GM12878 (cell line): ENCODE measurements around the gene DHX34. TPM values are rescaled to one million over a fixed set of nuclear protein-coding genes. Genes with fewer than 3 reads are reported as not detected.

ENCODE experiments used
- ATAC-seq: fragments of 200-7000 bp; cut with Tn5 transposase; 3 replicates; pipeline ENCODE4 v1.9.1; 2020; ENCODE audit warnings: mild to moderate bottlenecking, moderate library complexity
- BruUV-seq: library from RNA; stranded (reverse); fragments of 400-500 nt; replicated peaks from 2 replicates; lab custom pipeline; 2021; lab: Mats Ljungman, UMichigan
- CTCF ChIA-PET: fragments of 300-600 bp; sonication (Branson Sonifier 250); formaldehyde crosslinking; extraction: SDS; loops from one replicate; lab custom pipeline; 2021; ENCODE audit warnings: inconsistent platforms; lab: Yijun Ruan, JAX
- POLR2A ChIA-PET: fragments of 350-600 bp; formaldehyde crosslinking; extraction: SDS; loops from one replicate; lab custom pipeline; 2021; ENCODE audit warnings: inconsistent platforms; lab: Charles Lee
- RAD21 ChIA-PET: fragments of 300-600 bp; sonication (Branson Sonifier 250); formaldehyde crosslinking; loops from one replicate; lab custom pipeline; 2023; ENCODE audit warnings: antibody characterized with exemption; ENCODE audit not compliant: unreplicated experiment; lab: Charles Lee
- SMC1A ChIA-PET: fragments of 300-600 bp; sonication (Branson Sonifier 250); formaldehyde crosslinking; loops from one replicate; lab custom pipeline; 2023; ENCODE audit not compliant: unreplicated experiment, uncharacterized antibody; lab: Charles Lee
- DNase-seq: peaks from one replicate; pipeline ENCODE4 v3.0.0-alpha.2; 2011; ENCODE audit warnings: low read depth, low spot score
- FAIRE-seq: peaks from 3 replicates; lab custom pipeline; 2011; peaks lifted over from hg19 to GRCh38; lab: Jason Lieb, UNC
- H2AFZ ChIP-seq: 2 replicates; pipeline ENCODE4 v1.6.0; 2011; ENCODE audit warnings: low read depth, low read length, control low read depth; ENCODE audit not compliant: control insufficient read depth
- H3K27ac ChIP-seq: 2 replicates; pipeline ENCODE4 v1.5.1; 2011; ENCODE audit warnings: control low read depth; ENCODE audit not compliant: control insufficient read depth, insufficient read depth
- H3K27me3 ChIP-seq, 2 experiments: replicated peaks in 1 of 2; 2 replicates each; pipeline versions ENCODE4 v1.6.0 to v1.6.1; 2011; ENCODE audit warnings: low read length in 1 of 2; ENCODE audit not compliant: control insufficient read depth in 2 of 2, insufficient read depth in 2 of 2
- H3K36me3 ChIP-seq, 2 experiments: 2 replicates each; pipeline ENCODE4 v1.5.1; 2011; ENCODE audit warnings: low read length in 1 of 2; ENCODE audit not compliant: control insufficient read depth in 2 of 2, insufficient read depth in 2 of 2
- H3K4me1 ChIP-seq: 2 replicates; pipeline ENCODE4 v1.6.1; 2011; ENCODE audit warnings: mild to moderate bottlenecking, low read length, moderate library complexity, mixed read lengths; ENCODE audit not compliant: control insufficient read depth, insufficient read depth
- H3K4me2 ChIP-seq: 2 replicates; pipeline ENCODE4 v1.6.0; 2011; ENCODE audit warnings: control low read depth; ENCODE audit not compliant: control insufficient read depth, insufficient read depth
- H3K4me3 ChIP-seq: fragments of 200-600 bp; sonication (generic); 2 replicates; pipeline ENCODE4 v1.5.1; 2016
- H3K79me2 ChIP-seq: 2 replicates; pipeline ENCODE4 v1.6.0; 2011; ENCODE audit warnings: low read length; ENCODE audit not compliant: control insufficient read depth, insufficient read depth
- H3K9ac ChIP-seq: 2 replicates; pipeline ENCODE4 v1.8.0; 2011; ENCODE audit warnings: low read length, control low read depth, mixed read lengths; ENCODE audit not compliant: control insufficient read depth, insufficient read depth
- H3K9me3 ChIP-seq: replicated peaks from 3 replicates; pipeline ENCODE4 v1.5.1; 2011; ENCODE audit warnings: mild to moderate bottlenecking, low read length; ENCODE audit not compliant: control insufficient read depth, insufficient read depth
- H4K20me1 ChIP-seq: 2 replicates; pipeline ENCODE4 v1.6.0; 2011; ENCODE audit not compliant: control insufficient read depth, insufficient read depth
- BMI1 ChIP-seq: fragments of 450-650 bp; IDR thresholded peaks from 2 replicates; pipeline ENCODE4 v1.6.1; 2016; ENCODE audit warnings: mild to moderate bottlenecking, moderate library complexity, borderline replicate concordance
- CREB1 ChIP-seq: IDR thresholded peaks from 2 replicates; pipeline ENCODE4 v1.6.1; 2012; ENCODE audit warnings: low read depth, mild to moderate bottlenecking, inconsistent platforms
- DPF2 ChIP-seq: fragments of 450-650 bp; IDR thresholded peaks from 2 replicates; pipeline ENCODE4 v1.6.1; 2017; ENCODE audit warnings: mild to moderate bottlenecking
- EZH2 ChIP-seq: IDR thresholded peaks from 2 replicates; pipeline ENCODE4 v1.6.1; 2012; ENCODE audit warnings: low read depth, mild to moderate bottlenecking, control low read depth, inconsistent platforms, low read length, borderline replicate concordance; ENCODE audit not compliant: control insufficient read depth
- HDAC2 ChIP-seq: fragments of 200-600 bp; sonication (generic); IDR thresholded peaks from 2 replicates; pipeline ENCODE4 v1.6.1; 2017
- HDGF ChIP-seq: fragments of 450-650 bp; IDR thresholded peaks from 2 replicates; pipeline ENCODE4 v1.6.1; 2016; ENCODE audit warnings: antibody characterized with exemption
- MTA2 ChIP-seq: fragments of 450-650 bp; IDR thresholded peaks from 2 replicates; pipeline ENCODE4 v1.6.1; 2016; ENCODE audit warnings: low read depth, mild to moderate bottlenecking, moderate library complexity
- NR2F1 ChIP-seq: fragments of 450-650 bp; conservative IDR thresholded peaks from 2 replicates; pipeline ENCODE4 v1.6.1; 2017; ENCODE audit warnings: mild to moderate bottlenecking
- RAD21 ChIP-seq: IDR thresholded peaks from 2 replicates; pipeline ENCODE4 v1.6.1; 2011; ENCODE audit warnings: mild to moderate bottlenecking, low read depth, low read length, moderate library complexity; ENCODE audit not compliant: insufficient read depth
- SIN3A ChIP-seq: IDR thresholded peaks from 2 replicates; pipeline ENCODE4 v1.6.1; 2012; ENCODE audit warnings: low read depth, low read length, improper control_type of control experiment
- SMARCA5 ChIP-seq: fragments of 450-650 bp; IDR thresholded peaks from 2 replicates; pipeline ENCODE4 v1.6.1; 2017; ENCODE audit warnings: mild to moderate bottlenecking
- SMC3 ChIP-seq: IDR thresholded peaks from 2 replicates; pipeline ENCODE4 v1.6.1; 2011; ENCODE audit warnings: low read length, improper control_type of control experiment, borderline replicate concordance
- TCF3 ChIP-seq: IDR thresholded peaks from 2 replicates; pipeline ENCODE4 v1.6.1; 2012; ENCODE audit warnings: low read depth, mild to moderate bottlenecking, low read length, borderline replicate concordance; ENCODE audit not compliant: insufficient read depth
- TCF7 ChIP-seq: IDR thresholded peaks from 2 replicates; pipeline ENCODE4 v1.6.1; 2014; ENCODE audit warnings: antibody characterized with exemption, borderline replicate concordance
- WGBS: methylation state at CpG from one replicate; pipeline ENCODE4 v1.1.6; 2016; ENCODE audit warnings: low lambda C conversion rate; ENCODE audit not compliant: insufficient replicate concordance, insufficient coverage; ENCODE audit errors: missing lambda C conversion rate; 5-methylcytosine and 5-hydroxymethylcytosine counted together
- in situ Hi-C: fragments of 300-500 bp; cut with MboI; formaldehyde crosslinking; loops from 9 replicates; pipeline ENCODE4 v1.14.3; 2018; ENCODE audit warnings: mixed read lengths
- intact Hi-C: fragments of 100-400 bp; cut with micrococcal nuclease; formaldehyde crosslinking; loops from one replicate; pipeline ENCODE4 v1.14.2; 2022; ENCODE audit not compliant: unreplicated experiment
- polyA plus RNA-seq, 11 experiments: library from polyadenylated mRNA; depleted of rRNA in 4 of 11; unstranded in 6 of 11; stranded (reverse) in 5 of 11; fragments of >200 nt; fragmentation: Nextera tagmentation in 4 of 11; fragmentation: Illumina TruSeq in 1 of 11; extraction: Ambion mirVana in 4 of 11; extraction: Trizol in 1 of 11; gene quantifications; 1 replicate in 1 of 11; 2 replicates in 10 of 11; pipeline versions ENCODE4 v1.2.1 to v1.2.3, GENCODE V29; 2011 to 2016; ENCODE audit warnings: inconsistent platforms in 2 of 11, missing spikeins in 2 of 11, low read depth in 1 of 11
- total RNA-seq, 4 experiments: library from RNA; depleted of rRNA in 3 of 4; stranded (reverse); fragments of >200 nt in 3 of 4; fragmentation: Illumina TruSeq in 1 of 4; extraction: Trizol in 1 of 4; gene quantifications; 2 replicates each; pipeline versions ENCODE4 v1.2.1 to v1.2.3, GENCODE V29; 2013 to 2021
- TF ChIP-seq, protein P1 (sequence below): fragments of 450-650 bp; conservative IDR thresholded peaks from 2 replicates; pipeline ENCODE4 v1.6.1; 2017; ENCODE audit warnings: mild to moderate bottlenecking, moderate library complexity
- TF ChIP-seq, protein P2 (sequence below): IDR thresholded peaks from 2 replicates; pipeline ENCODE4 v1.6.1; 2012; ENCODE audit warnings: low read depth, low read length, improper control_type of control experiment
- TF ChIP-seq, protein P3 (sequence below): fragments of 450-650 bp; IDR thresholded peaks from 2 replicates; pipeline ENCODE4 v1.6.1; 2017; ENCODE audit warnings: mild to moderate bottlenecking, moderate library complexity

Gene DHX34
- total and polyA plus RNA-seq, 10 of the 15 experiments (the other 5 are each of a cell fraction or from before 2014, with no cell fraction given), result 0.19 to 16.9 (median 10.5) TPM

DNA sequence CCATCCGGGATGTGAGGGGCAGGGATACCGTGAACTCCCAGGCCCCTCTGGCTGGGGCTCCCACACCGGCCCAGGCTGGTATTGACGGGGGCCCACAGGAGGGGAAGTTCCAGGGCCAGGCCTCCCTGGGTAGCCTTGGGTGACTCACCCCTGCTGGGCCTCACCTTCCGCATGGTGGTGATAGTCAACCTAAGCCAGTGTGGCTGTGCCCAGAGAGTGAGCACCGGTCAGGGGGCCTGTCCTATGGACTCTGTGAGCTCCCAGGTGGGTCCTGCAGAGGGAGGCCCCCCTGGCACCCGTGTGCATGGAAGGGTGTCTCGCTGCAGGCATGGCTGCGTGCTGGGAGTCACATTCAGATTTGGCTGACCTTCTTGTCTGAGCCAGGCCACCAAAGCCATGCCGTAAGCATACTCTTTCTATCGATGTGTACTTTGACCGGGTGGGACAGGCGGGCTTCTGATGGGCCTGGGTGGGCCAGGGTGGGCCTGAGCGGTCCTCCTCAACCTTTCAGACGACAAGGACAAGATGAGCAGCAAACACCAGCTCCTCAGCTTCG, 27.6 kb downstream of the DHX34 start:
- H2AFZ ChIP-seq, result no peak overlapping the region
- 92% methylated on average over 9 of the region's 16 CpGs for WGBS
- DNase-seq (no peak), FAIRE-seq (no peak), ATAC-seq (no peak)
- intact Hi-C loops, result no loop called here
- no peak overlapping the region for H3K4me3 ChIP-seq
- in situ Hi-C loops, result no loop called here
- no peaks in the 10 kb centered on the region for H4K20me1 ChIP-seq
- H3K4me2 ChIP-seq, result no peak overlapping the region
- no peaks in the 10 kb centered on the region for H3K9me3 ChIP-seq
- H3K27ac ChIP-seq, result no peak overlapping the region
- RAD21 ChIA-PET, result no interaction called here
- peaks cover 9 to 41% of the 10 kb centered on the region in 2 experiments; a peak in 3 of 4 replicates for H3K36me3 ChIP-seq
- CTCF ChIA-PET, result no interaction called here
- SMC1A ChIA-PET, result no interaction called here
- POLR2A ChIA-PET, result no interaction called here
- H3K4me1 ChIP-seq, result peaks cover 4% of the 10 kb centered on the region; the same call in 1 of the 2 replicates
- no TSS peak for BruUV-seq
- H3K79me2 ChIP-seq, result no peaks in the 10 kb centered on the region
- TF ChIP-seq, protein P1, sequence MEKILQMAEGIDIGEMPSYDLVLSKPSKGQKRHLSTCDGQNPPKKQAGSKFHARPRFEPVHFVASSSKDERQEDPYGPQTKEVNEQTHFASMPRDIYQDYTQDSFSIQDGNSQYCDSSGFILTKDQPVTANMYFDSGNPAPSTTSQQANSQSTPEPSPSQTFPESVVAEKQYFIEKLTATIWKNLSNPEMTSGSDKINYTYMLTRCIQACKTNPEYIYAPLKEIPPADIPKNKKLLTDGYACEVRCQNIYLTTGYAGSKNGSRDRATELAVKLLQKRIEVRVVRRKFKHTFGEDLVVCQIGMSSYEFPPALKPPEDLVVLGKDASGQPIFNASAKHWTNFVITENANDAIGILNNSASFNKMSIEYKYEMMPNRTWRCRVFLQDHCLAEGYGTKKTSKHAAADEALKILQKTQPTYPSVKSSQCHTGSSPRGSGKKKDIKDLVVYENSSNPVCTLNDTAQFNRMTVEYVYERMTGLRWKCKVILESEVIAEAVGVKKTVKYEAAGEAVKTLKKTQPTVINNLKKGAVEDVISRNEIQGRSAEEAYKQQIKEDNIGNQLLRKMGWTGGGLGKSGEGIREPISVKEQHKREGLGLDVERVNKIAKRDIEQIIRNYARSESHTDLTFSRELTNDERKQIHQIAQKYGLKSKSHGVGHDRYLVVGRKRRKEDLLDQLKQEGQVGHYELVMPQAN, result no peak
- TF ChIP-seq TCF7 (no peak), SMARCA5 (no peak), EZH2 (no peak), SMC3 (no peak), HDGF (no peak), TCF3 (no peak), CREB1 (no peak), BMI1 (no peak), RAD21 (no peak), MTA2 (no peak), NR2F1 (no peak), HDAC2 (no peak), SIN3A (no peak), DPF2 (no peak)
- TF ChIP-seq, protein P2, sequence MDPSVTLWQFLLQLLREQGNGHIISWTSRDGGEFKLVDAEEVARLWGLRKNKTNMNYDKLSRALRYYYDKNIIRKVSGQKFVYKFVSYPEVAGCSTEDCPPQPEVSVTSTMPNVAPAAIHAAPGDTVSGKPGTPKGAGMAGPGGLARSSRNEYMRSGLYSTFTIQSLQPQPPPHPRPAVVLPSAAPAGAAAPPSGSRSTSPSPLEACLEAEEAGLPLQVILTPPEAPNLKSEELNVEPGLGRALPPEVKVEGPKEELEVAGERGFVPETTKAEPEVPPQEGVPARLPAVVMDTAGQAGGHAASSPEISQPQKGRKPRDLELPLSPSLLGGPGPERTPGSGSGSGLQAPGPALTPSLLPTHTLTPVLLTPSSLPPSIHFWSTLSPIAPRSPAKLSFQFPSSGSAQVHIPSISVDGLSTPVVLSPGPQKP, result no peak
- TF ChIP-seq, protein P3, sequence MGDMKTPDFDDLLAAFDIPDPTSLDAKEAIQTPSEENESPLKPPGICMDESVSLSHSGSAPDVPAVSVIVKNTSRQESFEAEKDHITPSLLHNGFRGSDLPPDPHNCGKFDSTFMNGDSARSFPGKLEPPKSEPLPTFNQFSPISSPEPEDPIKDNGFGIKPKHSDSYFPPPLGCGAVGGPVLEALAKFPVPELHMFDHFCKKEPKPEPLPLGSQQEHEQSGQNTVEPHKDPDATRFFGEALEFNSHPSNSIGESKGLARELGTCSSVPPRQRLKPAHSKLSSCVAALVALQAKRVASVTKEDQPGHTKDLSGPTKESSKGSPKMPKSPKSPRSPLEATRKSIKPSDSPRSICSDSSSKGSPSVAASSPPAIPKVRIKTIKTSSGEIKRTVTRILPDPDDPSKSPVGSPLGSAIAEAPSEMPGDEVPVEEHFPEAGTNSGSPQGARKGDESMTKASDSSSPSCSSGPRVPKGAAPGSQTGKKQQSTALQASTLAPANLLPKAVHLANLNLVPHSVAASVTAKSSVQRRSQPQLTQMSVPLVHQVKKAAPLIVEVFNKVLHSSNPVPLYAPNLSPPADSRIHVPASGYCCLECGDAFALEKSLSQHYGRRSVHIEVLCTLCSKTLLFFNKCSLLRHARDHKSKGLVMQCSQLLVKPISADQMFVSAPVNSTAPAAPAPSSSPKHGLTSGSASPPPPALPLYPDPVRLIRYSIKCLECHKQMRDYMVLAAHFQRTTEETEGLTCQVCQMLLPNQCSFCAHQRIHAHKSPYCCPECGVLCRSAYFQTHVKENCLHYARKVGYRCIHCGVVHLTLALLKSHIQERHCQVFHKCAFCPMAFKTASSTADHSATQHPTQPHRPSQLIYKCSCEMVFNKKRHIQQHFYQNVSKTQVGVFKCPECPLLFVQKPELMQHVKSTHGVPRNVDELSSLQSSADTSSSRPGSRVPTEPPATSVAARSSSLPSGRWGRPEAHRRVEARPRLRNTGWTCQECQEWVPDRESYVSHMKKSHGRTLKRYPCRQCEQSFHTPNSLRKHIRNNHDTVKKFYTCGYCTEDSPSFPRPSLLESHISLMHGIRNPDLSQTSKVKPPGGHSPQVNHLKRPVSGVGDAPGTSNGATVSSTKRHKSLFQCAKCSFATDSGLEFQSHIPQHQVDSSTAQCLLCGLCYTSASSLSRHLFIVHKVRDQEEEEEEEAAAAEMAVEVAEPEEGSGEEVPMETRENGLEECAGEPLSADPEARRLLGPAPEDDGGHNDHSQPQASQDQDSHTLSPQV, result no peak
- no peak overlapping the region for H3K9ac ChIP-seq
- H3K27me3 ChIP-seq, result no peaks in the 10 kb centered on the region
